ENCODE measurements around the gene MYH11.

DNA sequence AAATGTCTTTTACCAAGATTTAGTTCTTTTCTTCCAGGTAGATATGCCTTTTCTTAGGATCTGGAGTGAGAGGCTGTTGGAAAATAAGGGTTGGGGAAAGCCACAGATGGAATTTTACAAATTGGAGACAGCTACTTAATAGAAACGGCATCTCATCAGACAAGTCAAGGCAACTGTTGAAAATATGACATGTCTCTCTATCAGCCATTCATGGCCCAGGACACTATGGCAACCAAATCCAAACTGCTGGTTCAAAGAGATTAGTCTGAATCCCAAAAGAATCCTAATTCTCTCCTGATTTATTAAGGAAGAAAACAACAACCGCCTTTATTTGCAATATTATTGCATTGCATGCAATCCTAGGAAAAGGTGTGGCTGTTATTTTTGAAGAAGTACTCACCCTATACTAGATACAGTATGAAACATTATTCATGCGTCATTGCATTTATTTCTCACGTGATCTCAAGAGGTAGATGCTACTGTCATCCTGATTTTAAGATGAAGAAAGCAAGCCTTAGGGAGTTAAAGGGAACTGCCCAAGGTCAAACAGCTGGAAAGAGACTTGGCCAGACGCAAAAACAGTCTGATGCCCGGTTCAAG lies 44.2 kb upstream of the MYH11 start:
- TF ChIP-seq, protein P1, sequence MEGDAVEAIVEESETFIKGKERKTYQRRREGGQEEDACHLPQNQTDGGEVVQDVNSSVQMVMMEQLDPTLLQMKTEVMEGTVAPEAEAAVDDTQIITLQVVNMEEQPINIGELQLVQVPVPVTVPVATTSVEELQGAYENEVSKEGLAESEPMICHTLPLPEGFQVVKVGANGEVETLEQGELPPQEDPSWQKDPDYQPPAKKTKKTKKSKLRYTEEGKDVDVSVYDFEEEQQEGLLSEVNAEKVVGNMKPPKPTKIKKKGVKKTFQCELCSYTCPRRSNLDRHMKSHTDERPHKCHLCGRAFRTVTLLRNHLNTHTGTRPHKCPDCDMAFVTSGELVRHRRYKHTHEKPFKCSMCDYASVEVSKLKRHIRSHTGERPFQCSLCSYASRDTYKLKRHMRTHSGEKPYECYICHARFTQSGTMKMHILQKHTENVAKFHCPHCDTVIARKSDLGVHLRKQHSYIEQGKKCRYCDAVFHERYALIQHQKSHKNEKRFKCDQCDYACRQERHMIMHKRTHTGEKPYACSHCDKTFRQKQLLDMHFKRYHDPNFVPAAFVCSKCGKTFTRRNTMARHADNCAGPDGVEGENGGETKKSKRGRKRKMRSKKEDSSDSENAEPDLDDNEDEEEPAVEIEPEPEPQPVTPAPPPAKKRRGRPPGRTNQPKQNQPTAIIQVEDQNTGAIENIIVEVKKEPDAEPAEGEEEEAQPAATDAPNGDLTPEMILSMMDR (IDR thresholded peaks at IDR 0.05 in 4 of 5, conservative IDR thresholded peaks at IDR 0.05 in 1 of 5) = no peak
- no peak for TF ChIP-seq POLR2A (IDR thresholded peaks at IDR 0.05)

Data from gastrocnemius medialis (tissue), 4 donors.